DOHH2 (cell line): ENCODE results near the gene ATP4A.

Experiments
- H3F3A ChIP-seq: fragments of 200-600 bp; sonication (generic), shearing (Covaris generic); 2 replicates; pipeline ENCODE4 v1.6.0; 2016; ENCODE audit warnings: antibody characterized with exemption, mild to moderate bottlenecking; ENCODE audit not compliant: control insufficient read depth, insufficient read depth
- H3K27ac ChIP-seq: fragments of 200-600 bp; sonication (generic); 2 replicates; pipeline ENCODE4 v1.5.1; 2014; ENCODE audit warnings: low read depth, mild to moderate bottlenecking, low read length, moderate library complexity
- H3K27me3 ChIP-seq: fragments of 200-600 bp; sonication (generic); 2 replicates; pipeline ENCODE4 v1.6.1; 2014; ENCODE audit warnings: mild to moderate bottlenecking, low read length, mixed read lengths; ENCODE audit not compliant: control insufficient read depth
- H3K36me3 ChIP-seq: fragments of 200-600 bp; sonication (generic); 2 replicates; pipeline ENCODE4 v1.6.1; 2014; ENCODE audit warnings: mild to moderate bottlenecking, low read length, moderate library complexity, mixed read lengths; ENCODE audit not compliant: control insufficient read depth
- H3K4me1 ChIP-seq: fragments of 200-600 bp; sonication (generic); 2 replicates; pipeline ENCODE4 v1.6.1; 2014; ENCODE audit warnings: mild to moderate bottlenecking, low read length, mixed read lengths; ENCODE audit not compliant: control insufficient read depth
- H3K4me2 ChIP-seq: fragments of 200-600 bp; sonication (generic); 2 replicates; pipeline ENCODE4 v1.6.0; 2014; ENCODE audit warnings: mild to moderate bottlenecking, low read length, moderate library complexity
- H3K4me3 ChIP-seq: fragments of 200-600 bp; sonication (generic); 2 replicates; pipeline ENCODE4 v1.5.1; 2014; ENCODE audit warnings: mild to moderate bottlenecking, low read length, mixed read lengths
- H3K79me2 ChIP-seq: fragments of 200-600 bp; sonication (generic); 2 replicates; pipeline ENCODE4 v1.6.1; 2014; ENCODE audit warnings: mild to moderate bottlenecking, low read length, mixed read lengths; ENCODE audit not compliant: control insufficient read depth
- H3K9me2 ChIP-seq: fragments of 200-600 bp; sonication (generic); replicated peaks from 2 replicates; pipeline ENCODE4 v1.6.1; 2014; ENCODE audit warnings: mild to moderate bottlenecking, low read length, mixed read lengths; ENCODE audit not compliant: control insufficient read depth
- H3K9me3 ChIP-seq: fragments of 200-600 bp; sonication (generic); 2 replicates; pipeline ENCODE4 v1.6.1; 2014; ENCODE audit warnings: antibody characterized with exemption, low read length, mixed read lengths; ENCODE audit not compliant: control insufficient read depth, insufficient read depth
- H4K20me1 ChIP-seq: fragments of 200-600 bp; sonication (generic); 2 replicates; pipeline ENCODE4 v1.6.0; 2014; ENCODE audit warnings: low read depth, mild to moderate bottlenecking, antibody characterized with exemption, low read length, moderate library complexity; ENCODE audit not compliant: control insufficient read depth, insufficient read depth
- EZH2phosphoT487 ChIP-seq: fragments of 200-600 bp; sonication (generic); IDR thresholded peaks from 2 replicates; pipeline ENCODE4 v1.6.1; 2017; ENCODE audit warnings: borderline replicate concordance, mild to moderate bottlenecking, antibody characterized with exemption, low read length, moderate library complexity, mixed read lengths
- TF ChIP-seq, protein P1 (sequence below): fragments of 200-600 bp; sonication (generic); IDR thresholded peaks from one replicate; pipeline ENCODE4 v1.5.1; 2014; ENCODE audit warnings: antibody characterized with exemption, mild to moderate bottlenecking, low read depth, low read length; ENCODE audit not compliant: poor library complexity, severe bottlenecking

ATP4A gene

DNA sequence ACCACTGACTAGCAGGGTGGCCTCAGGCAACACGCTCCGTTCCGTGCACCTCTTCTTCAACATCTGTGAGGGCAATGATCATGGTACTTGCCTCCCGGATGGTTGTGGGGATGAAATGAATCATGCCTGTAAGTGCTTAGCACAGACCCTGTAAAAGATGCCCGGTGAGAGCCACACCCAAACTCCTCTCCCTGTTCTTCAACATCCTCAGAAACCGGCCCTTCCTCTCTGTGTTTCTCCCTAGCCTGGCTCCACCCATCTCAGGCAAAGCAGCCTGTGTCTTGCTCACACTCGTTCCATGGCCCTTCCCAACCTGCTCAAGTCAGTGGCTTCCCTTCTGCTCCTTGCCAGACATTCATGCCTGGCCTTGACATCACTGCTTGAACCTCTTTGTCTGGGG is 44.2 kb downstream of the ATP4A start:
- Histone ChIP-seq H3K4me1 (no peaks in the 10 kb centered on the region), H3K79me2 (no peaks in the 10 kb centered on the region), H3K9me2 (no peaks in the 10 kb centered on the region), H3F3A (no peaks in the 10 kb centered on the region), H3K27me3 (peaks cover 4% of the 10 kb centered on the region; the same call in 1 of the 2 replicates), H3K27ac (no peak overlapping the region), H3K36me3 (no peaks in the 10 kb centered on the region), H3K9me3 (no peaks in the 10 kb centered on the region), H3K4me2 (no peak overlapping the region), H3K4me3 (no peak overlapping the region), H4K20me1 (no peaks in the 10 kb centered on the region)
- TF ChIP-seq, protein P1, sequence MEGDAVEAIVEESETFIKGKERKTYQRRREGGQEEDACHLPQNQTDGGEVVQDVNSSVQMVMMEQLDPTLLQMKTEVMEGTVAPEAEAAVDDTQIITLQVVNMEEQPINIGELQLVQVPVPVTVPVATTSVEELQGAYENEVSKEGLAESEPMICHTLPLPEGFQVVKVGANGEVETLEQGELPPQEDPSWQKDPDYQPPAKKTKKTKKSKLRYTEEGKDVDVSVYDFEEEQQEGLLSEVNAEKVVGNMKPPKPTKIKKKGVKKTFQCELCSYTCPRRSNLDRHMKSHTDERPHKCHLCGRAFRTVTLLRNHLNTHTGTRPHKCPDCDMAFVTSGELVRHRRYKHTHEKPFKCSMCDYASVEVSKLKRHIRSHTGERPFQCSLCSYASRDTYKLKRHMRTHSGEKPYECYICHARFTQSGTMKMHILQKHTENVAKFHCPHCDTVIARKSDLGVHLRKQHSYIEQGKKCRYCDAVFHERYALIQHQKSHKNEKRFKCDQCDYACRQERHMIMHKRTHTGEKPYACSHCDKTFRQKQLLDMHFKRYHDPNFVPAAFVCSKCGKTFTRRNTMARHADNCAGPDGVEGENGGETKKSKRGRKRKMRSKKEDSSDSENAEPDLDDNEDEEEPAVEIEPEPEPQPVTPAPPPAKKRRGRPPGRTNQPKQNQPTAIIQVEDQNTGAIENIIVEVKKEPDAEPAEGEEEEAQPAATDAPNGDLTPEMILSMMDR = no peak
- TF ChIP-seq EZH2phosphoT487 = no peak

DNA sequence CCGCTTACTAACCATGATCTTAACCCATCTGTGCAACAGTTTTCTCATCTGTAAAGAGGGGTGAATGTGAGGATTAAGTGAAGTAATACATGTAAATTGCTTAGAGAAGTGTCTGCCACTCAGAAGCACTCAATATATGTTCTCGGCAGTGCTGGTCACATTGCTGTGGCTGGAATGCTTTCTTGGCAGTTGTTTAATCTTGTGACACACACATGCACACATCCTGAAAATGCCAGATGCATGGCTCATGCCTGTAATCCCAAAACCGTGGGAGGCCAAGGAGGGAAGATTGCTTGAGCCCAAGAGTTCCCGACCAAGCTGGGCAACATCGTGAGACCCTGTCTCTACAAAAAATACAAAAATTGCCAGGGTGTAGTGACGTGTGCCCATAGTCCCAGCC is 45.1 kb downstream of the ATP4A start:
- Histone ChIP-seq H3K27ac (no peak overlapping the region), H3F3A (no peaks in the 10 kb centered on the region), H3K9me2 (no peaks in the 10 kb centered on the region), H3K27me3 (peaks cover 7% of the 10 kb centered on the region; the same call in 1 of the 2 replicates), H3K4me3 (no peak overlapping the region), H3K4me2 (no peak overlapping the region), H3K9me3 (no peaks in the 10 kb centered on the region), H3K79me2 (no peaks in the 10 kb centered on the region), H3K4me1 (no peaks in the 10 kb centered on the region), H3K36me3 (no peaks in the 10 kb centered on the region), H4K20me1 (no peaks in the 10 kb centered on the region)
- TF ChIP-seq, protein P1 = no peak
- TF ChIP-seq EZH2phosphoT487 = no peak

DNA sequence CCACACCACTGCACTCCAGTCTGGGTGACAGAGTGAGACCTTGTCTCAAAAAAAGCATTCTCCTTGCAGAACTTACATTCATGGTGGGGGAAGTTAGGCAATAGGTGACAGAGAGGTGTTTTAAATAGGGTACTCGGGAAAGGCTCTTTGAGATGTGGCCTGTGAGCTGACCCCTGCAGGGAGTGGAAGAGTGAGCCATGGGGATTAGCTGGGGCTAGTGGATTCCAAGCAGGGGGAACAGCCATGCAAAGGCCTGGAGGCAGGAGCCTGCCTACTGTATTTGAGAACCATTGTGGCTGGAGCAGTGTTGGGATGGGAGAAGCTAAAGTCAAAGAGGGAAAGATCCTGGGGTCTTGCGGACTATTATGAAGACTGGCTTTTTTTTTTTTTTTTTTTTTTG is 46.1 kb downstream of the ATP4A start:
- no peaks in the 10 kb centered on the region for H3K36me3 ChIP-seq
- H3K9me2 ChIP-seq = no peaks in the 10 kb centered on the region
- no peak overlapping the region for H3K4me3 ChIP-seq
- H3K4me1 ChIP-seq = no peaks in the 10 kb centered on the region
- peaks cover 11% of the 10 kb centered on the region; the same call in 1 of the 2 replicates for H3K27me3 ChIP-seq
- H3K27ac ChIP-seq = no peak overlapping the region
- no peaks in the 10 kb centered on the region for H4K20me1 ChIP-seq
- H3K9me3 ChIP-seq = no peaks in the 10 kb centered on the region
- no peak overlapping the region for H3K4me2 ChIP-seq
- H3K79me2 ChIP-seq = no peaks in the 10 kb centered on the region
- H3F3A ChIP-seq = no peaks in the 10 kb centered on the region
- TF ChIP-seq EZH2phosphoT487 = no peak
- TF ChIP-seq, protein P1 = no peak
